Ovary (tissue), 9 donors: ENCODE measurements around the gene FBXW7. TPM values are rescaled to one million over a fixed set of nuclear protein-coding genes. Genes with fewer than 3 reads are reported as not detected.

Experiments used
- DNase-seq, 5 donors: peaks; one replicate each; pipeline ENCODE4 v3.0.0-alpha.2; 2019 to 2020
- H3K27ac ChIP-seq, 2 donors: fragments of 200-600 bp; one replicate each; pipeline versions ENCODE4 v1.5.1 to v1.8.0; 2019 to 2022
- H3K27me3 ChIP-seq: fragments of 200-600 bp; one replicate; pipeline ENCODE4 v1.8.0; 2022
- H3K36me3 ChIP-seq: fragments of 200-600 bp; sonication (generic); one replicate; pipeline ENCODE4 v1.5.1; 2019
- H3K4me1 ChIP-seq: one replicate; pipeline ENCODE4 v1.8.1; 2013; ENCODE audit warnings: mild to moderate bottlenecking, moderate library complexity; ENCODE audit not compliant: insufficient read depth
- H3K4me3 ChIP-seq: fragments of 200-600 bp; sonication (generic); one replicate; pipeline ENCODE4 v1.5.1; 2017
- H3K9me3 ChIP-seq, 2 donors: fragments of 200-600 bp in 1 of 2; sonication (generic) in 1 of 2; one replicate each; pipeline versions ENCODE4 v1.5.1 to v1.8.1; 2013 to 2019; ENCODE audit warnings: mild to moderate bottlenecking in 1 of 2, moderate library complexity in 1 of 2
- EP300 ChIP-seq: sonication (generic); formaldehyde crosslinking; IDR thresholded peaks from one replicate; pipeline ENCODE4 v1.6.1; 2017; ENCODE audit warnings: antibody characterized with exemption
- POLR2A ChIP-seq: fragments of 450-650 bp; IDR thresholded peaks from one replicate; pipeline ENCODE4 v1.6.1; 2017; ENCODE audit warnings: antibody characterized with exemption, mild to moderate bottlenecking, moderate library complexity
- WGBS, 3 donors: extraction: QIAGEN DNeasy Blood & Tissue Kit in 1 of 3; methylation state at CpG; one replicate each; pipeline versions ENCODE4 v1.1.5 to v1.1.7; 2013 to 2017; 5-methylcytosine and 5-hydroxymethylcytosine counted together
- intact Hi-C, 4 donors: fragments of 100-400 bp; cut with DNase I; formaldehyde crosslinking; loops; one replicate each; pipeline versions ENCODE4 v1.11.0 to v1.15.1; 2022 to 2023
- polyA plus RNA-seq, 2 donors: library from polyadenylated mRNA; stranded (reverse); fragments of 200-250 nt in 1 of 2; fragments of 350-450 nt in 1 of 2; fragmentation: Illumina TruSeq in 1 of 2; extraction: RNeasy Lipid Tissue Mini Kit (QIAGEN cat#74804) in 1 of 2; gene quantifications; one replicate each; pipeline ENCODE4 v1.2.3, GENCODE V29; 2013 to 2014
- total RNA-seq, 7 donors: library from RNA; depleted of rRNA in 2 of 7; stranded (reverse); fragments of >200 nt in 2 of 7; fragmentation: NEBNext Ultra II Directional in 3 of 7; extraction: Animal tissue kit (Norgen Biotek cat#: 25700) in 3 of 7; gene quantifications; one replicate each; pipeline versions ENCODE4 v1.1.0 to v1.2.4, GENCODE V29; 2016 to 2023
- TF ChIP-seq, protein P1 (sequence below), 3 donors: fragments of 450-650 bp in 2 of 3; fragments of 200-600 bp in 1 of 3; IDR thresholded peaks; one replicate each; pipeline versions ENCODE4 v1.5.1 to v1.8.0; 2016 to 2022; ENCODE audit warnings: antibody characterized with exemption in 3 of 3, mild to moderate bottlenecking in 1 of 3
- donor health status: DM: no; HTN: no; CAD: no; lungs with moderate emphysema.
- donor health status: DM: no; HTN: no; CAD: no.
- donor health status: Bipolar disorder and iron deficiency.
- donor health status: DM: yes; HTN: yes; CAD: no.
- donor health status: DM: no; HTN: no; CAD: no.
- donor health status: DM: yes; HTN: yes; CAD: no.

The FBXW7 gene
- total and polyA plus RNA-seq, 9 donors: 9.1 to 66.8 (median 42.9) TPM

DNA sequence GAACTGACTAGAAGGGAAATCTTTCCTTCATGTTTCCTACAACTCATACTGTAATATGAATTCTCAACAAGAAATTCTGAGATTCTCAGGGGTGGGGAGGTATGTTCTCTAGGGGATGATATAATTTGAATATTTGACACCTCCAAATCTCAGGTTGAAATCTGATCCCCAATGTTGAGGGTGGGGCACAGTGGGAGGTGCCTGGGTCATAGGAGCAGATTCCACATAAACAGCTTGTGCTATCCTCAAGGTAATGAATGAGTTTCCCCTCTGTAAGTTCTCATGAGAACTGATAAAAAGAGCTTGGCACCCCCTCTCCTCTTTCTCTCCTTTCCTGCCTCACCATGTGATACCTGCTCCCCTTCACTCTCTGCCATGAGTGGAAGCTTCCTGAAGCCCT, 21.5 kb downstream of the FBXW7 start:
- no peaks in the 10 kb centered on the region for H3K9me3 ChIP-seq
- intact Hi-C loops: no loop called here
- H3K27me3 ChIP-seq: no peaks in the 10 kb centered on the region
- H3K4me3 ChIP-seq: no peak overlapping the region
- no peaks in the 10 kb centered on the region for H3K4me1 ChIP-seq
- H3K36me3 ChIP-seq: no peaks in the 10 kb centered on the region
- H3K27ac ChIP-seq: no peak overlapping the region
- DNase-seq: no peak
- TF ChIP-seq, protein P1, sequence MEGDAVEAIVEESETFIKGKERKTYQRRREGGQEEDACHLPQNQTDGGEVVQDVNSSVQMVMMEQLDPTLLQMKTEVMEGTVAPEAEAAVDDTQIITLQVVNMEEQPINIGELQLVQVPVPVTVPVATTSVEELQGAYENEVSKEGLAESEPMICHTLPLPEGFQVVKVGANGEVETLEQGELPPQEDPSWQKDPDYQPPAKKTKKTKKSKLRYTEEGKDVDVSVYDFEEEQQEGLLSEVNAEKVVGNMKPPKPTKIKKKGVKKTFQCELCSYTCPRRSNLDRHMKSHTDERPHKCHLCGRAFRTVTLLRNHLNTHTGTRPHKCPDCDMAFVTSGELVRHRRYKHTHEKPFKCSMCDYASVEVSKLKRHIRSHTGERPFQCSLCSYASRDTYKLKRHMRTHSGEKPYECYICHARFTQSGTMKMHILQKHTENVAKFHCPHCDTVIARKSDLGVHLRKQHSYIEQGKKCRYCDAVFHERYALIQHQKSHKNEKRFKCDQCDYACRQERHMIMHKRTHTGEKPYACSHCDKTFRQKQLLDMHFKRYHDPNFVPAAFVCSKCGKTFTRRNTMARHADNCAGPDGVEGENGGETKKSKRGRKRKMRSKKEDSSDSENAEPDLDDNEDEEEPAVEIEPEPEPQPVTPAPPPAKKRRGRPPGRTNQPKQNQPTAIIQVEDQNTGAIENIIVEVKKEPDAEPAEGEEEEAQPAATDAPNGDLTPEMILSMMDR (IDR thresholded peaks at IDR 0.05): no peak

DNA sequence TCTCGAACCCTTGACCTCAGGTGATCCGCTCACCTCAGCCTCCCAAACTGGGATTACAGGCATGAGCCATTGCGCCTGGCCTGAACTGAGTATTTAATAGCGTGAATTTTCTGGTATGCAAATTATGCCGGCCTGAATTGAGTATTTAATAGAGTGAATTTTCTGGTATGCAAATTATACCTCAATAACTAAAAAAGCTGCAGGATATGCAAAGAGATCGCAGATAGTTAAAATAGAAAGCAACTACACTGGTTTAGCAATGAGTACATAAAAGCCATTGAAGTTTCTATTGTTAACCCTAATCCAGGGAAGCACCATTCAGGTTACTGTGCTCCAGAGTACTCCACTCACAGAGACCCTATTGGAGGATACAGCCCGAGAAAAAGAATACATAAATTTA, 22.8 kb downstream of the FBXW7 start:
- intact Hi-C loops: no loop called here
- Histone ChIP-seq H3K27me3 (no peaks in the 10 kb centered on the region), H3K4me1 (no peaks in the 10 kb centered on the region), H3K4me3 (no peak overlapping the region), H3K9me3 (no peaks in the 10 kb centered on the region), H3K36me3 (no peaks in the 10 kb centered on the region), H3K27ac (no peak overlapping the region)
- TF ChIP-seq EP300: no peak
- 95 to 96% (median 95%) methylated on average over 7 of the region's 7 CpGs for WGBS, 3 donors
- DNase-seq: no peak

DNA sequence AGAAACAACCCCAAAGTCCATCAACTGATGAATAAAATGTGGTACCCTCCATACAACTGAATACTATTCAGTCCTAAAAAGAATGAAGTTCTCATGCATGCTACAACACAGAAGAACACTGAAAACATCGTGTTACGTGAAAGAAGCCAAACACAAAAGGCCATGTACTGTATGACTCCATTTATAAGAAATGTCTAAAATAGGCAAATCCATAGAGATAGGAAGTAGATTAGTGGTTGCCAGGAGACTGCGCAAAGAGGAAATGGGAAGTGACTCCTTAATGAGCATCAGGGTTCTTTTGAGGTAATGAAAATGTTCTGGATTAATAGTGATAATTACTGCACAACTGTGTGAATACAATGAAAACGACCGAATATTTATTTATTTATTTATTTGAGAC, 23.4 kb downstream of the FBXW7 start:
- no peak for TF ChIP-seq EP300
- no peak for TF ChIP-seq POLR2A
- TF ChIP-seq, protein P1 (IDR thresholded peaks at IDR 0.05): no peak
- no peaks in the 10 kb centered on the region for H3K27me3 ChIP-seq
- intact Hi-C loops: no loop called here
- H3K9me3 ChIP-seq: no peaks in the 10 kb centered on the region
- H3K36me3 ChIP-seq: no peaks in the 10 kb centered on the region
- no peak for DNase-seq
- H3K27ac ChIP-seq: no peak overlapping the region
- no peaks in the 10 kb centered on the region for H3K4me1 ChIP-seq
- no peak overlapping the region for H3K4me3 ChIP-seq
- WGBS, 3 donors: 85 to 92% (median 91%) methylated on average over 5 of the region's 5 CpGs

DNA sequence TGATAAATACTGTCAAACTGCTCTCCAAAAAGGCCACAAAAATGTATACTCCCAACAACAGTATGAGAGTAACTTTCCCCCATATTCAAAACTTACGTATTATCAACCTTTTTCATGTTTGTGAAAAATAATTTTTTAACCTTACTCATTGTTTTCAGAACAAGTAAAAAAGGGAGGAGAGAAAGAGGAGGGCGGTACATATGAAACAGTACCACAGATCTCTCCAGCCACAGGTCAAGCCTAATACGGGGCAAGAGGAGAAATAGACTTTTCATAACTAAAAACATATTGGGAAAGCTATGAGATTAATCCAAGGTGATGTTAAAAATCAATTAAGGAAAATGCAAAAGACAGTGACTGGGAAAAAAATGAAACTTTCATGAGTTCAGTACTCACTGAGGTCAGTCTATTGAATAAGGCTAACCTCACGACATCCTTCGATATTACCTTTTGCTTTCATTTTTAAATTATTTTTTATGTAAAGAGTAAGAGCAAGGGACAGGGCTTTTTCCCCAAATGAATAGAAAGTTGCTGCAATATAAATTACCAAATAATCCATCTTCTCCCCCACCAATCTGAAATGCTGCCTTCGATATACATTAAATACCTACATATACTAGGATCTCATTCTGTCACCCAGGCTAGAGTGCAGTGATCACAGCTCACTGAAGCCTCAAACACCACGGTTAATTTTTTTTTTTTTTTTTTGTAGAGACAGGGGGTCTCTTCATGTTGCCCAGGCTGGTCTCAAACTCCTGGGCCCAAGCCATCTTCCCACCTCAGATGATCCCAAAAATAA, 25.3 kb downstream of the FBXW7 start:
- no peak overlapping the region for H3K27ac ChIP-seq
- WGBS, 3 donors: 26 to 47% (median 35%) methylated on average over 7 of the region's 7 CpGs
- no peaks in the 10 kb centered on the region for H3K9me3 ChIP-seq
- DNase-seq: no peak
- H3K27me3 ChIP-seq: no peaks in the 10 kb centered on the region
- no peak for TF ChIP-seq POLR2A
- TF ChIP-seq, protein P1 (IDR thresholded peaks at IDR 0.05): no peak
- TF ChIP-seq EP300: no peak
- no peaks in the 10 kb centered on the region for H3K36me3 ChIP-seq
- intact Hi-C loops: no loop called here
- H3K4me1 ChIP-seq: no peaks in the 10 kb centered on the region
- H3K4me3 ChIP-seq: no peak overlapping the region

DNA sequence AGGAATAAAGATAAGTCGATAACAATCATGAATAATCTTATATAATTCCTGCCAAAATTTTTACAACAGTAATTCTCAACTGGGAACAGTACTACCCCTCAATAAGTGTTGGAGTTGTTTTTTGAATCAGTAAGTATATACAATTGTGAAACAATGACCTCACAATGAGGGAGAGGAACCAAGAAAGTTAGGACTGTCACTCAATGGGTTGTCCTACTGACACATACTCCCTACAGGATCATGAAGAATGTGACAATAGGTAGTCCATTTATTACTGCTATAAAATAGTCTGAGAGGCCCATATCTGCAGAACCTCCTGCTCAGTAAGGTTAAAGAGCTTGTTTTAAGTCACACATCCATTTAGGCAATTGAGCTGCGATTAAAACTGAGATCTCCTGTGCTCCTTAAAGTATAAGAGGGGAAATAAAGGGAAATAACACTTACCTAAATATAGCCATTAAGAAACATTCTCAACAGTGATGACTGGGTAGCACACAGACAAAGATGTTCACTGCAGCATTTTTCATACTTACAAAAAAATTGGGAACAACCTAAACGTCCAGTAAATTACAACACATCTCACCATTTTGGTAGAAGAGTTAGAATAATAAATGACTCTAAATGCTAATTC, 26.2 kb downstream of the FBXW7 start:
- no peaks in the 10 kb centered on the region for H3K36me3 ChIP-seq
- intact Hi-C loops: loop anchor here in 2 of 4 donors (10.0 kb wide), 1 partner anchor 125 kb away; no protein-coding TSS in a partner anchor
- H3K27me3 ChIP-seq: no peaks in the 10 kb centered on the region
- TF ChIP-seq POLR2A (no peak), EP300 (no peak)
- TF ChIP-seq, protein P1 (IDR thresholded peaks at IDR 0.05): no peak
- H3K4me1 ChIP-seq: no peaks in the 10 kb centered on the region
- H3K4me3 ChIP-seq: no peak overlapping the region
- no peaks in the 10 kb centered on the region for H3K9me3 ChIP-seq
- DNase-seq: no peak
- 36 to 53% (median 41%) methylated on average over 3 of the region's 3 CpGs for WGBS, 3 donors
- H3K27ac ChIP-seq: no peak overlapping the region
